H1 (cell line): ENCODE measurements around the gene SEMA4C. TPM values are rescaled to one million over a fixed set of nuclear protein-coding genes. Genes with fewer than 3 reads are reported as not detected.

ENCODE experiments used
- CTCF ChIA-PET: fragments of 300-600 bp; sonication (Branson Sonifier 250); formaldehyde crosslinking; loops from one replicate; lab custom pipeline; 2021; ENCODE audit not compliant: partially characterized antibody; lab: Charles Lee
- POLR2A ChIA-PET: fragments of 300-600 bp; sonication (Branson Sonifier 250); formaldehyde crosslinking; loops from one replicate; lab custom pipeline; 2021; ENCODE audit warnings: inconsistent platforms; ENCODE audit not compliant: partially characterized antibody; lab: Charles Lee
- DNase-seq, 2 experiments: peaks; one replicate each; pipeline versions ENCODE4 v3.0.0 to v3.0.0-alpha.2; 2010 to 2022; ENCODE audit warnings: low spot score in 2 of 2, low read depth in 1 of 2, mixed read lengths in 1 of 2
- FAIRE-seq: peaks from 2 replicates; lab custom pipeline; 2011; peaks lifted over from hg19 to GRCh38; lab: Jason Lieb, UNC
- H2AFZ ChIP-seq: 2 replicates; pipeline ENCODE4 v1.8.1; 2012; ENCODE audit warnings: low read length, inconsistent platforms
- H2AK5ac ChIP-seq: 2 replicates; pipeline ENCODE4 v1.6.1; 2013; ENCODE audit warnings: low read depth, low read length
- H2BK120ac ChIP-seq: replicated peaks from 2 replicates; pipeline ENCODE3; 2013; ENCODE audit warnings: low read depth, low read length, inconsistent platforms
- H2BK12ac ChIP-seq: 2 replicates; pipeline ENCODE4 v1.6.1; 2013; ENCODE audit warnings: low read depth, low read length
- H2BK15ac ChIP-seq: 2 replicates; pipeline ENCODE4 v1.6.1; 2013; ENCODE audit warnings: low read length
- H2BK20ac ChIP-seq: 2 replicates; pipeline ENCODE4 v1.6.1; 2013; ENCODE audit warnings: low read length
- H2BK5ac ChIP-seq: 2 replicates; pipeline ENCODE4 v1.6.1; 2013; ENCODE audit warnings: low read depth, low read length
- H3K14ac ChIP-seq: 2 replicates; pipeline ENCODE4 v1.6.1; 2013; ENCODE audit warnings: inconsistent platforms; ENCODE audit not compliant: insufficient read length
- H3K18ac ChIP-seq: 2 replicates; pipeline ENCODE4 v1.6.1; 2013; ENCODE audit warnings: low read length; ENCODE audit errors: extremely low read depth
- H3K23ac ChIP-seq: 2 replicates; pipeline ENCODE4 v1.6.1; 2013; ENCODE audit warnings: inconsistent platforms; ENCODE audit not compliant: insufficient read length
- H3K23me2 ChIP-seq: 2 replicates; pipeline ENCODE4 v1.6.1; 2013; ENCODE audit warnings: low read depth, low read length
- H3K27ac ChIP-seq: 2 replicates; pipeline ENCODE4 v1.6.1; 2011; ENCODE audit warnings: low read depth, low read length, inconsistent platforms
- H3K27me3 ChIP-seq, 4 experiments: replicated peaks in 1 of 4; 1 replicate in 1 of 4; 2 replicates in 3 of 4; pipeline versions ENCODE4 v1.6.1 to v1.8.1; 2011 to 2013; ENCODE audit warnings: low read length in 3 of 4, mild to moderate bottlenecking in 3 of 4, inconsistent platforms in 2 of 4, mixed read lengths in 2 of 4, moderate library complexity in 1 of 4; ENCODE audit not compliant: control insufficient read depth in 3 of 4, insufficient read depth in 3 of 4; ENCODE audit errors: extremely low read depth in 1 of 4
- H3K36me3 ChIP-seq, 4 experiments: 2 replicates each; pipeline versions ENCODE4 v1.6.1 to v1.8.1; 2011 to 2013; ENCODE audit warnings: mild to moderate bottlenecking in 4 of 4, low read length in 3 of 4, moderate library complexity in 2 of 4, control low read depth in 1 of 4, inconsistent platforms in 1 of 4; ENCODE audit not compliant: insufficient read depth in 4 of 4, control insufficient read depth in 2 of 4
- H3K4ac ChIP-seq: replicated peaks from 2 replicates; pipeline ENCODE3; 2013; ENCODE audit warnings: low read length, low read depth, mixed read lengths, inconsistent platforms; ENCODE audit not compliant: insufficient read length
- H3K4me1 ChIP-seq, 4 experiments: replicated peaks in 1 of 4; 1 replicate in 1 of 4; 2 replicates in 3 of 4; pipeline versions ENCODE4 v1.6.1 to v1.8.1; 2011 to 2013; ENCODE audit warnings: low read length in 3 of 4, inconsistent platforms in 2 of 4, mixed read lengths in 1 of 4; ENCODE audit not compliant: insufficient read depth in 4 of 4, control insufficient read depth in 3 of 4
- H3K4me2 ChIP-seq, 2 experiments: 2 replicates each; pipeline versions ENCODE4 v1.6.1 to v1.8.1; 2011 to 2013; ENCODE audit warnings: low read depth in 2 of 2, low read length in 2 of 2, control low read depth in 1 of 2, inconsistent platforms in 1 of 2, mild to moderate bottlenecking in 1 of 2; ENCODE audit not compliant: insufficient read depth in 1 of 2
- H3K4me3 ChIP-seq, 4 experiments: fragments of 200-600, 300-600 bp in 1 of 4; sonication (generic), shearing (Covaris generic), sonication (Bioruptor Twin) in 1 of 4; 2 replicates each; pipeline versions ENCODE4 v1.5.1 to v1.8.1; 2011 to 2016; ENCODE audit warnings: low read length in 4 of 4, low read depth in 3 of 4, control low read depth in 2 of 4, inconsistent platforms in 2 of 4, mild to moderate bottlenecking in 2 of 4, mixed read lengths in 1 of 4, moderate library complexity in 1 of 4; ENCODE audit not compliant: insufficient read depth in 2 of 4; ENCODE audit errors: extremely low read depth in 1 of 4
- H3K56ac ChIP-seq: replicated peaks from 2 replicates; pipeline ENCODE3; 2013; ENCODE audit warnings: low read depth, mild to moderate bottlenecking, mixed read lengths, low read length, inconsistent platforms; ENCODE audit not compliant: insufficient read length
- H3K79me1 ChIP-seq: 2 replicates; pipeline ENCODE4 v1.6.1; 2013; ENCODE audit warnings: low read depth, low read length, control low read depth
- H3K79me2 ChIP-seq, 2 experiments: 2 replicates each; pipeline versions ENCODE4 v1.6.1 to v1.8.1; 2012 to 2013; ENCODE audit warnings: low read length in 2 of 2, mild to moderate bottlenecking in 2 of 2, inconsistent platforms in 1 of 2; ENCODE audit not compliant: insufficient read depth in 2 of 2, control insufficient read depth in 1 of 2
- H3K9ac ChIP-seq, 4 experiments: replicated peaks in 1 of 4; 1 replicate in 1 of 4; 2 replicates in 3 of 4; pipeline versions ENCODE4 v1.6.1 to v1.8.1; 2011 to 2013; ENCODE audit warnings: low read depth in 3 of 4, low read length in 3 of 4, control low read depth in 2 of 4, mild to moderate bottlenecking in 2 of 4, moderate library complexity in 2 of 4, inconsistent platforms in 1 of 4; ENCODE audit errors: extremely low read depth in 1 of 4
- H3K9me3 ChIP-seq, 2 experiments: 2 replicates each; pipeline versions ENCODE4 v1.6.1 to v1.8.1; 2012 to 2013; ENCODE audit warnings: mild to moderate bottlenecking in 2 of 2, moderate library complexity in 2 of 2, control low read depth in 1 of 2, inconsistent platforms in 1 of 2, low read depth in 1 of 2, low read length in 1 of 2, mixed read lengths in 1 of 2; ENCODE audit not compliant: insufficient read depth in 2 of 2
- H4K20me1 ChIP-seq, 2 experiments: replicated peaks in 1 of 2; 2 replicates each; pipeline versions ENCODE3 to v1.8.1; 2011 to 2013; ENCODE audit warnings: inconsistent platforms in 2 of 2, low read length in 2 of 2, mild to moderate bottlenecking in 1 of 2; ENCODE audit not compliant: insufficient read depth in 2 of 2, control insufficient read depth in 1 of 2
- H4K5ac ChIP-seq: 2 replicates; pipeline ENCODE4 v1.6.1; 2013; ENCODE audit warnings: low read length, low read depth, mixed read lengths, inconsistent platforms; ENCODE audit not compliant: insufficient read length
- H4K8ac ChIP-seq: 2 replicates; pipeline ENCODE4 v1.8.0; 2013; ENCODE audit warnings: mild to moderate bottlenecking, moderate library complexity, low read length, inconsistent platforms; ENCODE audit not compliant: insufficient read depth; ENCODE audit errors: extremely low read depth
- H4K91ac ChIP-seq: replicated peaks from 2 replicates; pipeline ENCODE3; 2013; ENCODE audit warnings: low read length, mixed read lengths, inconsistent platforms; ENCODE audit not compliant: insufficient read length
- BRCA1 ChIP-seq: IDR thresholded peaks from 2 replicates; pipeline ENCODE4 v1.6.1; 2012; ENCODE audit warnings: low read depth, low read length, improper control_type of control experiment
- CBX5 ChIP-seq: fragments of 300-800, 300-1000 bp; sonication (generic); IDR thresholded peaks from 2 replicates; pipeline ENCODE4 v1.7.1; 2016; ENCODE audit warnings: antibody characterized with exemption, low read length, low read depth
- CREB1 ChIP-seq: IDR thresholded peaks from 2 replicates; pipeline ENCODE4 v1.6.1; 2012; ENCODE audit warnings: inconsistent platforms
- CTBP2 ChIP-seq: IDR thresholded peaks from 2 replicates; pipeline ENCODE4 v1.7.0; 2011; ENCODE audit warnings: borderline replicate concordance, mild to moderate bottlenecking, moderate library complexity, mixed read lengths, low read length; ENCODE audit not compliant: insufficient read depth, insufficient read length
- EP300 ChIP-seq, 2 experiments: IDR thresholded peaks; 1 replicate in 1 of 2; 2 replicates in 1 of 2; pipeline ENCODE4 v1.6.1; 2011 to 2012; ENCODE audit warnings: low read depth in 2 of 2, low read length in 2 of 2, mild to moderate bottlenecking in 2 of 2, borderline replicate concordance in 1 of 2, inconsistent platforms in 1 of 2, moderate library complexity in 1 of 2
- FOSL1 ChIP-seq: IDR thresholded peaks from 2 replicates; pipeline ENCODE4 v1.6.1; 2011; ENCODE audit warnings: mild to moderate bottlenecking, low read depth, low read length, moderate library complexity; ENCODE audit not compliant: insufficient read depth
- KDM1A ChIP-seq: fragments of 200-600, 300-600 bp; sonication (generic); IDR thresholded peaks from 2 replicates; pipeline ENCODE4 v1.7.1; 2016; ENCODE audit warnings: mild to moderate bottlenecking, low read length, borderline replicate concordance
- KDM4A ChIP-seq: IDR thresholded peaks from one replicate; pipeline ENCODE4 v1.7.1; 2012; ENCODE audit warnings: low read depth, mild to moderate bottlenecking, moderate library complexity, low read length, inconsistent platforms; ENCODE audit not compliant: severe bottlenecking
- MAFK ChIP-seq: IDR thresholded peaks from 2 replicates; pipeline ENCODE4 v1.6.1; 2012; ENCODE audit warnings: low read depth, mild to moderate bottlenecking, improper control_type of control experiment, low read length
- NRF1 ChIP-seq: IDR thresholded peaks from 2 replicates; pipeline ENCODE4 v1.6.1; 2011; ENCODE audit warnings: mild to moderate bottlenecking, low read depth, low read length, improper control_type of control experiment
- PHF8 ChIP-seq: fragments of 200-600 bp; sonication (generic); conservative IDR thresholded peaks from 2 replicates; pipeline ENCODE4 v1.7.1; 2012; ENCODE audit warnings: low read depth, mild to moderate bottlenecking, inconsistent platforms, low read length, moderate library complexity
- ZNF274 ChIP-seq: IDR thresholded peaks from 2 replicates; pipeline ENCODE4 v1.7.0; 2012; ENCODE audit warnings: low read length, borderline replicate concordance; ENCODE audit errors: extremely low read depth
- WGBS, 2 experiments: shearing (Covaris generic) in 1 of 2; methylation state at CpG; one replicate each; pipeline versions ENCODE4 v1.1.6 to v1.1.7; 2013 to 2015; ENCODE audit warnings: low lambda C conversion rate in 2 of 2, mixed read lengths in 2 of 2, inconsistent platforms in 1 of 2, low coverage in 1 of 2, missing lambda C conversion rate in 1 of 2; ENCODE audit not compliant: insufficient replicate concordance in 2 of 2, insufficient coverage in 1 of 2, insufficient read length in 1 of 2; ENCODE audit errors: extremely low coverage in 1 of 2, missing lambda C conversion rate in 1 of 2; 5-methylcytosine and 5-hydroxymethylcytosine counted together
- polyA plus RNA-seq, 7 experiments: library from polyadenylated mRNA; depleted of rRNA in 3 of 7; stranded (reverse) in 5 of 7; unstranded in 2 of 7; fragments of >200 nt in 5 of 7; fragments of 200-250 nt in 2 of 7; gene quantifications; 1 replicate in 5 of 7; 2 replicates in 1 of 7; 4 replicates in 1 of 7; pipeline versions ENCODE4 v1.2.1 to v1.2.3, GENCODE V29; 2011 to 2013; ENCODE audit warnings: missing spikeins in 2 of 7, mixed read lengths in 2 of 7
- total RNA-seq: library from RNA; stranded (reverse); fragmentation: NEBNext Ultra II Directional; extraction: Animal tissue kit (Norgen Biotek cat#: 25700); gene quantifications from 2 replicates; pipeline ENCODE4 v1.2.1, GENCODE V29; 2021
- TF ChIP-seq, protein P1 (sequence below): IDR thresholded peaks from 2 replicates; pipeline ENCODE4 v1.6.1; 2011; ENCODE audit warnings: low read depth, mild to moderate bottlenecking, low read length; ENCODE audit not compliant: insufficient read depth

Gene SEMA4C
- total and polyA plus RNA-seq, 2 of the 8 experiments (the other 6 are each of a cell fraction or from before 2014, with no cell fraction given): 47.5 to 67.3 TPM

DNA sequence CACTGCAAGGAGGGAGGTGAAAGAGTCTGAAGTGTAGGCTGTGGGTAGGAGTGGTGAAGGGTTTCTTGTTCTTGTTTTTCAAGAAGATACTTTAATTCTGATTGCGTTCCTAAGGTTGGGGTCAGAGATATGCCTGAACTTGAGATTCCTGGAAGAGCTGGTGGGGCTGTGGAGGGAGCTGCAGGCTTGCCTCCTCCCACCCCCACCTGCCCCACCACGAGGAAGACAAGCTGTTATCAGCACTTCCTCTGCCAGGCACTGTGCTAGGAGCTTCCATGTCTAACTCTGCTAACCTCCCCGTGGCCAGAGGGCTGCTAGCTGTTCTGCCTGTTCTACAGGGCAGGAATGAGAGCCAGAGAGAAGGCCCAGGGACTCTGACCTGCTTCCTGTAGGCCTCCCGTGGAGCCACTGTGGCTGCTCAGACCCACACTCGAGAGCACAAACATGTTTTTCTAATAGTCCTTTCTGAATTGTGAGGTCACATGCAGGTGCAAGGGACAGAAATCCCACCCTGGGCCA, 39.8 kb downstream of the SEMA4C start:
- Histone ChIP-seq H2BK120ac (no peak overlapping the region), H3K27me3 (no peaks in the 10 kb centered on the region), H2AFZ (no peak overlapping the region), H4K8ac (no peak overlapping the region), H4K5ac (no peak overlapping the region), H3K27ac (no peak overlapping the region), H3K4me1 (peaks cover 3 to 18% (median 13%) of the 10 kb centered on the region in 4 experiments), H3K79me2 (no peaks in the 10 kb centered on the region; a peak in 1 of 4 replicates), H2BK20ac (no peak overlapping the region), H3K56ac (no peak overlapping the region), H2BK5ac (no peak overlapping the region), H2BK12ac (no peak overlapping the region), H4K91ac (no peak overlapping the region), H3K9me3 (no peaks in the 10 kb centered on the region), H4K20me1 (peaks cover 0 to 13% of the 10 kb centered on the region in 2 experiments), H2BK15ac (no peak overlapping the region), H3K4me2 (no peak overlapping the region), H3K4me3 (no peak overlapping the region), H3K79me1 (peaks cover 5% of the 10 kb centered on the region), H3K4ac (no peak overlapping the region), H3K36me3 (peaks cover 19 to 73% (median 36%) of the 10 kb centered on the region in 4 experiments), H3K18ac (no peak overlapping the region), H3K23me2 (no peaks in the 10 kb centered on the region; the same call in 1 of the 2 replicates), H3K23ac (no peak overlapping the region), H3K14ac (no peak overlapping the region), H3K9ac (no peak overlapping the region), H2AK5ac (no peak overlapping the region)
- POLR2A ChIA-PET: interaction anchor here (1.3 kb wide), 1 partner anchor 11 kb away, joined by 3 read pairs; no protein-coding TSS in a partner anchor
- DNase-seq (no peak), FAIRE-seq (no peak)
- WGBS, 2 experiments: 88% methylated on average over 5 of the region's 5 CpGs; no CpG with 5 or more reads in 1 of the 2 experiments
- CTCF ChIA-PET: no interaction called here
- TF ChIP-seq EP300 (IDR thresholded peaks at IDR 0.05; ENCODE audit: borderline replicate concordance in 1 of 2, low read depth in 2 of 2, low read length in 2 of 2): no peak
- no peak for TF ChIP-seq BRCA1
- TF ChIP-seq ZNF274: no peak
- no peak for TF ChIP-seq NRF1
- no peak for TF ChIP-seq KDM4A
- TF ChIP-seq, protein P1, sequence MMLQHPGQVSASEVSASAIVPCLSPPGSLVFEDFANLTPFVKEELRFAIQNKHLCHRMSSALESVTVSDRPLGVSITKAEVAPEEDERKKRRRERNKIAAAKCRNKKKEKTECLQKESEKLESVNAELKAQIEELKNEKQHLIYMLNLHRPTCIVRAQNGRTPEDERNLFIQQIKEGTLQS: no peak
- TF ChIP-seq CTBP2: no peak
- no peak for TF ChIP-seq PHF8
- TF ChIP-seq MAFK: no peak
- no peak for TF ChIP-seq CBX5
- TF ChIP-seq CREB1: no peak
- no peak for TF ChIP-seq FOSL1
- no peak for TF ChIP-seq KDM1A
